SK-N-SH (cell line): Measurements from ENCODE around the gene EHD2.

Source experiments
- GABPA ChIP-seq: IDR thresholded peaks from 2 replicates; pipeline ENCODE4 v1.4.0; 2012; ENCODE audit warnings: low read depth, mild to moderate bottlenecking
- RAD21 ChIP-seq: IDR thresholded peaks from 2 replicates; pipeline ENCODE4 v1.6.1; 2012; ENCODE audit warnings: mild to moderate bottlenecking, low read length
- RFX5 ChIP-seq: IDR thresholded peaks from 2 replicates; pipeline ENCODE4 v1.6.1; 2012; ENCODE audit warnings: mild to moderate bottlenecking, improper control_type of control experiment, low read length
- SMC3 ChIP-seq: IDR thresholded peaks from 2 replicates; pipeline ENCODE4 v1.6.1; 2012; ENCODE audit warnings: low read depth, low read length, improper control_type of control experiment
- YY1 ChIP-seq: IDR thresholded peaks from 2 replicates; pipeline ENCODE4 v1.4.0; 2012; ENCODE audit warnings: low read depth, mild to moderate bottlenecking
- TF ChIP-seq, protein P1 (sequence below): IDR thresholded peaks from 2 replicates; pipeline ENCODE4 v1.4.0; 2012; ENCODE audit warnings: low read depth
- TF ChIP-seq, protein P2 (sequence below): IDR thresholded peaks from 2 replicates; pipeline ENCODE4 v1.6.1; 2012; ENCODE audit warnings: mild to moderate bottlenecking, low read depth, low read length, moderate library complexity
- TF ChIP-seq, protein P3 (sequence below): IDR thresholded peaks from 2 replicates; pipeline ENCODE4; 2012

DNA sequence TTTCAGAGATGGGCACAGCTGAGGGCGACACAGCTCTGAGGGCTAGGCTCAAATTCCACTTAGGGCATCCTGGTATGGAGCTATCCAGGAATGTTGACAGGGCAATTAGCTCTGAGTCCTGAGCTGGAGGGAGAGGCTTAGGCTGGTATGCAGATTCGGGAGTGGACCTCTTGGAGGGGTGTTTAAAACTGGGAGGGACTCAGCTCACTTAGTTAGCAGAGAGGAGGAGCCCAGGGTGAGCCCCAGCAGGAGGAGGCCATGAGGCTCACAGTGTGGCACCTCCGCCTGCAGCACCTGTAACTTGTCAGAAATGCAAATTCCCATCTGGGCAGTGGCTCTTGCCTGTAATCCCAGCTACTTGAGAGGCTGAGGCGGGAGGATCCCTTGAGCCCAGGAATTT is 21.9 kb downstream of the EHD2 start:
- TF ChIP-seq, protein P1, sequence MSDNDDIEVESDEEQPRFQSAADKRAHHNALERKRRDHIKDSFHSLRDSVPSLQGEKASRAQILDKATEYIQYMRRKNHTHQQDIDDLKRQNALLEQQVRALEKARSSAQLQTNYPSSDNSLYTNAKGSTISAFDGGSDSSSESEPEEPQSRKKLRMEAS: no peak
- no peak for TF ChIP-seq RAD21
- no peak for TF ChIP-seq GABPA
- no peak for TF ChIP-seq YY1
- no peak for TF ChIP-seq RFX5
- TF ChIP-seq, protein P2, sequence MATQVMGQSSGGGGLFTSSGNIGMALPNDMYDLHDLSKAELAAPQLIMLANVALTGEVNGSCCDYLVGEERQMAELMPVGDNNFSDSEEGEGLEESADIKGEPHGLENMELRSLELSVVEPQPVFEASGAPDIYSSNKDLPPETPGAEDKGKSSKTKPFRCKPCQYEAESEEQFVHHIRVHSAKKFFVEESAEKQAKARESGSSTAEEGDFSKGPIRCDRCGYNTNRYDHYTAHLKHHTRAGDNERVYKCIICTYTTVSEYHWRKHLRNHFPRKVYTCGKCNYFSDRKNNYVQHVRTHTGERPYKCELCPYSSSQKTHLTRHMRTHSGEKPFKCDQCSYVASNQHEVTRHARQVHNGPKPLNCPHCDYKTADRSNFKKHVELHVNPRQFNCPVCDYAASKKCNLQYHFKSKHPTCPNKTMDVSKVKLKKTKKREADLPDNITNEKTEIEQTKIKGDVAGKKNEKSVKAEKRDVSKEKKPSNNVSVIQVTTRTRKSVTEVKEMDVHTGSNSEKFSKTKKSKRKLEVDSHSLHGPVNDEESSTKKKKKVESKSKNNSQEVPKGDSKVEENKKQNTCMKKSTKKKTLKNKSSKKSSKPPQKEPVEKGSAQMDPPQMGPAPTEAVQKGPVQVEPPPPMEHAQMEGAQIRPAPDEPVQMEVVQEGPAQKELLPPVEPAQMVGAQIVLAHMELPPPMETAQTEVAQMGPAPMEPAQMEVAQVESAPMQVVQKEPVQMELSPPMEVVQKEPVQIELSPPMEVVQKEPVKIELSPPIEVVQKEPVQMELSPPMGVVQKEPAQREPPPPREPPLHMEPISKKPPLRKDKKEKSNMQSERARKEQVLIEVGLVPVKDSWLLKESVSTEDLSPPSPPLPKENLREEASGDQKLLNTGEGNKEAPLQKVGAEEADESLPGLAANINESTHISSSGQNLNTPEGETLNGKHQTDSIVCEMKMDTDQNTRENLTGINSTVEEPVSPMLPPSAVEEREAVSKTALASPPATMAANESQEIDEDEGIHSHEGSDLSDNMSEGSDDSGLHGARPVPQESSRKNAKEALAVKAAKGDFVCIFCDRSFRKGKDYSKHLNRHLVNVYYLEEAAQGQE: no peak
- TF ChIP-seq, protein P3, sequence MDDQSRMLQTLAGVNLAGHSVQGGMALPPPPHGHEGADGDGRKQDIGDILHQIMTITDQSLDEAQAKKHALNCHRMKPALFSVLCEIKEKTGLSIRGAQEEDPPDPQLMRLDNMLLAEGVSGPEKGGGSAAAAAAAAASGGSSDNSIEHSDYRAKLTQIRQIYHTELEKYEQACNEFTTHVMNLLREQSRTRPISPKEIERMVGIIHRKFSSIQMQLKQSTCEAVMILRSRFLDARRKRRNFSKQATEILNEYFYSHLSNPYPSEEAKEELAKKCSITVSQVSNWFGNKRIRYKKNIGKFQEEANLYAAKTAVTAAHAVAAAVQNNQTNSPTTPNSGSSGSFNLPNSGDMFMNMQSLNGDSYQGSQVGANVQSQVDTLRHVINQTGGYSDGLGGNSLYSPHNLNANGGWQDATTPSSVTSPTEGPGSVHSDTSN: no peak
- no peak for TF ChIP-seq SMC3
